Vagina (tissue), 2 donors: ENCODE data around the gene RAPGEF3. TPM values are rescaled to one million over a fixed set of nuclear protein-coding genes. Genes with fewer than 3 reads are reported as not detected.
A peak's percentile ranks its signal among the peaks of the same experiment; 100 is the strongest.

Experiments
- DNase-seq, 2 donors: peaks; one replicate each; pipeline ENCODE4 v3.0.0-alpha.2; 2017; ENCODE audit errors: extremely low spot score in 2 of 2
- H3K27ac ChIP-seq: fragments of 200-600 bp; sonication (generic); one replicate; pipeline ENCODE4 v1.5.1; 2019
- H3K27me3 ChIP-seq: fragments of 200-600 bp; sonication (generic); one replicate; pipeline ENCODE4 v1.5.1; 2019
- H3K36me3 ChIP-seq, 2 donors: fragments of 200-600 bp; sonication (generic); one replicate each; pipeline ENCODE4 v1.5.1; 2017 to 2019
- H3K4me1 ChIP-seq: fragments of 200-600 bp; sonication (generic); one replicate; pipeline ENCODE4 v1.5.1; 2019
- H3K4me3 ChIP-seq, 2 donors: fragments of 200-600 bp; sonication (generic); 1 replicate in 1 of 2; 2 replicates in 1 of 2; pipeline ENCODE4 v1.5.1; 2016 to 2019
- H3K9me3 ChIP-seq: fragments of 200-600 bp; sonication (generic); one replicate; pipeline ENCODE4 v1.5.1; 2019
- CTCF ChIP-seq, 3 experiments: fragments of 450-650 bp in 2 of 3; fragments of 200-600 bp in 1 of 3; sonication (generic) in 1 of 3; IDR thresholded peaks; one replicate each; pipeline ENCODE4 v1.5.1; 2017 to 2019; ENCODE audit warnings: antibody characterized with exemption in 3 of 3, mild to moderate bottlenecking in 2 of 3, moderate library complexity in 2 of 3
- POLR2A ChIP-seq, 2 donors: fragments of 450-650 bp; IDR thresholded peaks; one replicate each; pipeline ENCODE4 v1.6.1; 2017; ENCODE audit warnings: antibody characterized with exemption in 2 of 2, mild to moderate bottlenecking in 2 of 2, moderate library complexity in 2 of 2
- POLR2AphosphoS5 ChIP-seq, 2 donors: sonication (generic); formaldehyde crosslinking; IDR thresholded peaks; one replicate each; pipeline ENCODE4 v1.9.0; 2017; ENCODE audit warnings: antibody characterized with exemption in 2 of 2, mild to moderate bottlenecking in 2 of 2, low read depth in 1 of 2; ENCODE audit not compliant: insufficient read depth in 1 of 2
- intact Hi-C: fragments of 100-400 bp; cut with DNase I; formaldehyde crosslinking; loops from one replicate; pipeline ENCODE4 v1.15.1; 2023
- total RNA-seq: library from RNA; depleted of rRNA; stranded (reverse); fragments of >200 nt; gene quantifications from one replicate; pipeline ENCODE4 v1.2.3, GENCODE V29; 2016

RAPGEF3 gene
- total RNA-seq, 1 donor from 2014 or later, result 52.3 TPM

- intact Hi-C loops, result loop anchor here (2.0 to 5.0 kb wide), 4 partner anchors 42 to 62 kb away; no protein-coding TSS in a partner anchor
Measured at GRCh38 chr12:47778881-47779280, 20.2 kb upstream of the RAPGEF3 start.

DNA sequence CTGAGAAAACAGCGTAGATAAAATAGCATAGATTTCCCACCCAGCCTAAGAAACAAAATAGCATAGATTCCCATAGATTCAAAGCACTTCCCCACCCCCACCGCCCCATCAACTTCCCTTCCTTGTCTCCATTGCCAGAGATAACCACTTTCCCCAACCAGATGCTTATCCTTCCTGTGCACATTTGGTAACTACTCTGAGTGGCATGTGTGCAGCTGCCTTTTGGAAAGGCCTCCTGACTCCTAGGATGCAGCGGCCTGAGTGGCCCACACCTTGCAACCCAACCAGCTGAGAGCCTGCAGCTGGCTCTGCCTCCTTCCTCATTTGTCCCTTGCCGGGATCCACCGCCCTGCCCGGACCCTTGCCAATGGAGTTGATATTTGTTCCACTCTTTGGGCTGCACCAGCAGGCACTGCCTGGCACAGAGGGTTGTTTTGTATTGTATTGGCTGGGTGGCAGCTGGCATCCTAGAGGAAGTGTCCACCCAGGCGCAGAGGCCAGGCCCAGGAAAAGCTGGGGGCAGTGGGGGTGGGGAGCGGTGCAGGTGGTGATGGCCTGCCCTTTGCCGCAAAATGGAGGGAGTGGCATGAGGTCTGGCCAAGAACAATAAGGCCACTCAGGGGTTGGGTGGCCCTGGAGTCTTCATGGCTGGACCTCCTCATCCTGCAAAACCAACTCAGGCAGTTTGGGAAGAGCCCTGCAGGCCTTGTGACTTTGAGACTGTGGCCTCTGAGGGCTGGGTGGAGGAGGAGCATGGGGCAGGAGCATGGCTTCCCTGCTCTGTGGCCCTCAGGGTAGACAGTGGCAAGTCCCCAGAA, 19.3 kb upstream of the RAPGEF3 start:
- DNase-seq, result no peak
- intact Hi-C loops, result loop anchor here (2.0 to 5.0 kb wide), 4 partner anchors 41 to 61 kb away; no protein-coding TSS in a partner anchor
- TF ChIP-seq CTCF (IDR thresholded peaks at IDR 0.05), result no peak
- TF ChIP-seq POLR2AphosphoS5 (IDR thresholded peaks at IDR 0.05; ENCODE audit: insufficient read depth in 1 of 2, low read depth in 1 of 2), result peak in 1 of 2 donors; percentile 29
- H3K27ac ChIP-seq, result peak overlapping the region; percentile 73
- H3K27me3 ChIP-seq, result no peaks in the 10 kb centered on the region
- H3K9me3 ChIP-seq, result no peaks in the 10 kb centered on the region
- H3K4me3 ChIP-seq, result no peak overlapping the region
- peaks cover 77% of the 10 kb centered on the region for H3K4me1 ChIP-seq
- no peaks in the 10 kb centered on the region for H3K36me3 ChIP-seq

More at GRCh38 chr12:47778881-47779280, 20.2 kb upstream of the RAPGEF3 start:
- Histone ChIP-seq H3K4me1 (peaks cover 76% of the 10 kb centered on the region), H3K27ac (peak overlapping the region; percentile 47), H3K27me3 (no peaks in the 10 kb centered on the region), H3K4me3 (no peak overlapping the region), H3K36me3 (peaks cover 0 to 2% of the 10 kb centered on the region in 2 donors), H3K9me3 (no peaks in the 10 kb centered on the region)
- TF ChIP-seq CTCF (IDR thresholded peaks at IDR 0.05) (no peak), POLR2A (IDR thresholded peaks at IDR 0.05) (no peak)
- no peak for DNase-seq

GRCh38 chr12:47777151-47777550, 18.5 kb upstream of the RAPGEF3 start:
- H3K36me3 ChIP-seq, result no peaks in the 10 kb centered on the region
- peaks cover 74% of the 10 kb centered on the region for H3K4me1 ChIP-seq
- H3K4me3 ChIP-seq, result no peak overlapping the region
- DNase-seq, result no peak
- TF ChIP-seq POLR2AphosphoS5 (IDR thresholded peaks at IDR 0.05; ENCODE audit: insufficient read depth in 1 of 2, low read depth in 1 of 2), result no peak
- TF ChIP-seq POLR2A (IDR thresholded peaks at IDR 0.05), result no peak
- TF ChIP-seq CTCF (IDR thresholded peaks at IDR 0.05), result no peak
- intact Hi-C loops, result loop anchor here (5.0 kb wide), 3 partner anchors 40 to 60 kb away; no protein-coding TSS in a partner anchor
- H3K27me3 ChIP-seq, result no peaks in the 10 kb centered on the region
- H3K27ac ChIP-seq, result peak overlapping the region; percentile 73
- H3K9me3 ChIP-seq, result no peaks in the 10 kb centered on the region

DNA sequence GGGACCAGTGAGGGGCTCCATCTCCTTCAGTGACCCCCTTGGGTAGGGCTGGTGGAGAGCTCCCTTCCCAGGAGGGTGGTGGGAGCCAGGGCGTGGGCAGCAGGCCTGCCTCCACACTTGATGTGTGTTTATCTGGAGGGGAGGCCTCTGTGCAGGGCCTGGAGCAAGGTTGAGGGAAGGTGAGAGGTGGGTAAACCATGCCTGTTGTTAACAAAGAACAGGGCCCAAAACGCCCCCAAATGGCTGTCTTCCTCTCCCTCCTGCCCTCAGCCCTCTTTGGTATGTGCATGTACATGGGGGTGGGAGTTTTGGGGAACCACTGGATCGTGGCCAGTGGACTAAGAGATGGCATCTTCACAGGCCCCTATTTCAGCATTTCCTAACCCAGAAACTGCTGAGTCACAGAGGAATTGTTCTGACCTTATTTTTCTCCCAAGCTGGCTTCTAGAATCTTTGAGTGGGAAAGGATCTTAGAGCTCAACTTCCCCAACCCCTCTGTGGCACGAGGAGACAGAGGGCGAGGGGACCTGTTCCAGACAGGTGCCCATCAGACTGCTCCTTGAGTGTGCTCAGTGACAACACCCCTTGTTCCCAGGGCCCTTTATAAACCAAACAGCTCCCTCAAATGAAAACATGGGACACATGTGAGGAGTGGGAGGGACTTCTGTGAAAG, 17.9 kb upstream of the RAPGEF3 start:
- Histone ChIP-seq H3K9me3 (no peaks in the 10 kb centered on the region), H3K27ac (peak overlapping the region; percentile 73), H3K27me3 (no peaks in the 10 kb centered on the region), H3K4me1 (peaks cover 72% of the 10 kb centered on the region), H3K4me3 (no peak overlapping the region), H3K36me3 (no peaks in the 10 kb centered on the region)
- no peak for DNase-seq
- intact Hi-C loops, result loop anchor here (5.0 kb wide), 3 partner anchors 39 to 59 kb away; no protein-coding TSS in a partner anchor
- TF ChIP-seq POLR2AphosphoS5 (IDR thresholded peaks at IDR 0.05; ENCODE audit: insufficient read depth in 1 of 2, low read depth in 1 of 2) (peak in 1 of 2 donors; percentile 20), CTCF (IDR thresholded peaks at IDR 0.05) (no peak)
